ENCODE results near the gene MAPKAP1.

DNA sequence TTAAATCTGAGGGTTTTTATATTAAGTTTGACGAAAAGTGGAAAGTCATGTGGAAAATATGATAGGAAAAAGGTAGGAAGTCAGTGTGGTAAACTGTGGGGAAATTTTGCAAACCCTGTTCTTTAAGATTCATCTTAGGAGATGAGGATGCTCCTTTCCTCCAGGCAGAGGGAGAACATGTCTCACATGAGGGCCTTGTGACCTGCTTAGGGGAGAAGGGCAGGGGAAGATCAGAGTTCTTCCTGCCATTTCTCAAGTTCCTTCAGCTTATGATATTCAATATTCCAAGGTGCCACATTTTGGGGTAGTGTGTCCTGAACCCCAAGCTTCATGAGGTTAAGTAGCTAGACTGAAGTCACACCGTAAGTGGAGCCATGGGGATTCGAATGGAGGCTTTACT, 53.7 kb downstream of the MAPKAP1 start:
- TF ChIP-seq, protein P1, sequence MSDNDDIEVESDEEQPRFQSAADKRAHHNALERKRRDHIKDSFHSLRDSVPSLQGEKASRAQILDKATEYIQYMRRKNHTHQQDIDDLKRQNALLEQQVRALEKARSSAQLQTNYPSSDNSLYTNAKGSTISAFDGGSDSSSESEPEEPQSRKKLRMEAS (IDR thresholded peaks at IDR 0.05), result no peak
- no peak for TF ChIP-seq YY1 (IDR thresholded peaks at IDR 0.05; ENCODE audit: low read depth)
